Muscle of arm (tissue), 12 donors: ENCODE measurements around the gene CYS1. TPM values are rescaled to one million over a fixed set of nuclear protein-coding genes. Genes with fewer than 3 reads are reported as not detected.
"Not testable (repeated sequence)": the region's sequence is repeated elsewhere in the genome, so short reads cannot be mapped to it uniquely, and the experiment has no call there.

Experiments
- DNase-seq: peaks from one replicate; pipeline ENCODE4 v3.0.0-alpha.2; 2013
- polyA plus RNA-seq, 12 donors: library from polyadenylated mRNA; unstranded; fragments of 120-200 nt; gene quantifications; one replicate each; pipeline ENCODE4 v1.2.1, GENCODE V29; 2013; ENCODE audit not compliant: insufficient read length in 12 of 12

CYS1 gene
- polyA plus RNA-seq, 12 donors, result 3.8 to 20.2 (median 10.6) TPM; not detected in 1

DNA sequence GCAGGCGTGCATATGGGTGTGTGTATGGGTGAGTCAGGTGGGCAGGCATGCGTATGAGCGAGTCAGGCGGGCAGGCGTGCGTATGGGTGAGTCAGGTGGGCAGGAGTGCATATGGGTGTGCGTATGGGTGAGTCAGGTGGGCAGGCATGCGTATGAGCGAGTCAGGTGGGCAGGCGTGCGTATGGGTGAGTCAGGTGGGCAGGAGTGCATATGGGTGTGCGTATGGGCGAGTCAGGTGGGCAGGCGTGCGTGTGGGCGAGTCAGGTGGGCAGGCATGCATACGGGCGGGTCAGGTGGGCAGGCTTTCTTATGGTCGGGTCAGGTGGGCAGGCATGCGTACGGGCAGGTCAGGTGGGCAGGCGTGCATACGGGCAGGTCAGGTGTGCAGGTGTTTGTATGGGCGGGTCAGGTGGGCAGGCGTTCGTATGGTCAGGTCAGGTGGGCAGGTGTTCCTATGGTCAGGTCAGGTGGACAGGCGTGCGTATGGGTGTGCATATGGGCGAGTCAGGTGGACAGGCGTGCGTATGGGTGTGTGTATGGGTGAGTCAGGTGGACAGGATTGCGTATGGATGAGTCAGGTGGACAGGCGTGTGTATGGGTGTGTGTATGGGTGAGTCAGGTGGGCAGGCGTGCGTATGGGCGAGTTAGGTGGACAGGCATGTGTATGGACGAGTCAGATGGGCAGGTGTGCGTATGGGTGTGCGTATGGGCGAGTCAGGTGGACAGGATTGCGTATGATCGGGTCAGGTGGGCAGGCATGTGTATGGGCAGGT is 65.6 kb downstream of the CYS1 start:
- DNase-seq, result no peak

DNA sequence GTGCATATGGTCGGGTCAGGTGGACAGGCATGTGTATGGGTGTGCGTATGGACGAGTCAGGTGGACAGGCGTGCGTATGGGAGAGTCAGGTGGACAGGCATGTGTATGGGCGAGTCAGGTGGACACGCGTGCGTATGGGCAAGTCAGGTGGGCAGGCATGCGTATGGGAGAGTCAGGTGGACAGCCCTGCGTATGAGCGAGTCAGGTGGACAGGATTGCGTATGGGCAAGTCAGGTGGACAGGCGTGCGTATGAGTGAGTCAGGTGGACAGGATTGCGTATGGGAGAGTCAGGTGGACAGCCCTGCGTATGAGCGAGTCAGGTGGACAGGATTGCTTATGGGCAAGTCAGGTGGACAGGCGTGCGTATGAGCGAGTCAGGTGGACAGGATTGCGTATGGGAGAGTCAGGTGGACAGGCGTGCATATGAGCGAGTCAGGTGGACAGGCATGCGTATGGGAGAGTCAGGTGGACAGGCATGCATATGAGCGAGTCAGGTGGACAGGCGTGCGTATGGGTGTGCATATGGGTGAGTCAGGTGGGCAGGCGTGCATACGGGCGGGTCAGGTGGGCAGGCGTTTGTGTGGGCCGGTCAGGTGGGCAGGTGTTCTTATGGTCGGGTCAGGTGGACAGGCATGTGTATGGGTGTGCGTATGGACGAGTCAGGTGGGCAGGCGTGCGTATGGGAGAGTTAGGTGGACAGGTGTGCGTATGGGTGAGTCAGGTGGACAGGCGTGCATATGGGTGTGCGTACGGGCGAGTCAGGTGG is 66.4 kb downstream of the CYS1 start:
- not testable (repeated sequence) for DNase-seq

GRCh38 chr2:10012963-10013461 is 67.2 kb downstream of the CYS1 start:
- no peak for DNase-seq

- not testable (repeated sequence) for DNase-seq
Measured at GRCh38 chr2:10012366-10012962, 67.7 kb downstream of the CYS1 start.

- not testable (repeated sequence) for DNase-seq
Measured at GRCh38 chr2:10011606-10012325, 68.4 kb downstream of the CYS1 start.

GRCh38 chr2:10010861-10011605 is 69.2 kb downstream of the CYS1 start:
- not testable (repeated sequence) for DNase-seq

DNA sequence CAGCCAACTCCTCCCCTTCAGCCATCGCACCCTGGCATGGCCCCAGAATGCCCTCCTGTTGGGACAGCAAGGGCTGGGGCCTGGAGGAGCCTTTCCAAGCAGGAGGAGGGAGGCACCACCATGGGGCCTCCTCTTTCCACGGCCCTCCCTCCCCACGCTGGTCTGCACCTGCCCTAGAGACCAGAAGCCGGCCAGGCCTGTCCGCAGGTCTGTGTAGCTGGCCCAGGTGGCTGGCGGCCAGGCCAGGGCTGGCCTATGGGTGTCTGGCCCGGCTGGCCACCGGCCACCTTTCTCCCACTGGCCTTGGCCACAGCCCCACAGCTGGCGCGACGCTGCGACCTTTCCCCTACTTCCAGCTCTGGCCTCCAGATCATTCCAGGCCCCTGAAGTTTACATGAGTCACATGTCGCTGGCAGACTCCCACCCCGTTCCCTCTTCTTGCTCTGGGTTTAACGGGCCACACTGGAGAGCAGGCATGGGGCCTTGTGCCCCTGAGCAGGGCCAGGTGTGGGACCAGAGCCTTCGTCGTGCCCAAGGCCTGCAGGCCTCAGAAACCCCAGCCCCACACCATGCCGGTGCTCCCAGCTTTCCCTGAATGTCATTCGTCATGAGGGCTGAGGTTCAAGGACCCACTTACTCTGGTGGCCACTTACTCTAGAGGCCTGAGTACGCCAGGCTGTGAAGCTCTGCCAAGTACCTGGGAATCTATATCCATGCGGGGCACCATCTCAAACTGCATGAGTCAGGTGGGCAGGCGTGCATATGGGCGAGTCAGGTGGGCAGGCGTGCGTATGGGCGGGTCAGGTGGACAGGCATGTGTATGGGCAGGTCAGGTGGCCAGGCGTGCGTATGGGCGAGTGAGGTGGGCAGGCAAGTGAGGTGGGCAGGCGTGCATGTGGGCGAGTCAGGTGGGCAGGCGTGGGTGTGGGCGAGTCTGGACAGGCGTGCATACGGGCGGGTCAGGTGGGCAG is 70.1 kb downstream of the CYS1 start:
- peak; percentile 54 for DNase-seq

DNA sequence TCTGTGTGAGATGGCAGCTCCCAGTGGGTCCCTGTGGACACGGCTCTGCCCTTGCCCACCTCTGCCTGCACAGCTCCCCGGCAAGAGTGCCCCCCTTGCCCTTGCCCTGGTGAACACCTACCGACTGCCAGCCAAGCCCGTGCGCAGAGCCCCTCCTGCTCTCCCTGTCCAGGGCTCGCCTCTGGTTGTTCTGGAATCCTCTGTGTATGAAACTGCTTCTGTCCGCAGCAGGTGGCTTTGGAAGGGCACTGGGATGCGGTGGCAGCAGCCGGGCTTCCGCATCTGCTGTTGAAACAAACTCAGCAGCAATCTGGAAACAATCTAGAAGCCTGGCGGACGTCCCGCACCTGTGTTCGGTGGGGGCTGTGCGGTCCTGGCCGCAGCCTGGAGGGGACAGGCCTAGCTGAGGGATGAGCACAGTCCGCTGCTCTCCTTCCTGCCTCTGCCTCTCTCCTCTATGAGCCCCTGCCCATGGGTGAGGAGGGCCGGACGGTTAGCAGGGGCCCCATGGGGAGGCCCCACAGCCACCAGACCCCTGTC is 70.9 kb downstream of the CYS1 start:
- DNase-seq, result no peak

- DNase-seq, result no peak
Measured at GRCh38 chr2:10008809-10009176, 71.4 kb downstream of the CYS1 start.

DNA sequence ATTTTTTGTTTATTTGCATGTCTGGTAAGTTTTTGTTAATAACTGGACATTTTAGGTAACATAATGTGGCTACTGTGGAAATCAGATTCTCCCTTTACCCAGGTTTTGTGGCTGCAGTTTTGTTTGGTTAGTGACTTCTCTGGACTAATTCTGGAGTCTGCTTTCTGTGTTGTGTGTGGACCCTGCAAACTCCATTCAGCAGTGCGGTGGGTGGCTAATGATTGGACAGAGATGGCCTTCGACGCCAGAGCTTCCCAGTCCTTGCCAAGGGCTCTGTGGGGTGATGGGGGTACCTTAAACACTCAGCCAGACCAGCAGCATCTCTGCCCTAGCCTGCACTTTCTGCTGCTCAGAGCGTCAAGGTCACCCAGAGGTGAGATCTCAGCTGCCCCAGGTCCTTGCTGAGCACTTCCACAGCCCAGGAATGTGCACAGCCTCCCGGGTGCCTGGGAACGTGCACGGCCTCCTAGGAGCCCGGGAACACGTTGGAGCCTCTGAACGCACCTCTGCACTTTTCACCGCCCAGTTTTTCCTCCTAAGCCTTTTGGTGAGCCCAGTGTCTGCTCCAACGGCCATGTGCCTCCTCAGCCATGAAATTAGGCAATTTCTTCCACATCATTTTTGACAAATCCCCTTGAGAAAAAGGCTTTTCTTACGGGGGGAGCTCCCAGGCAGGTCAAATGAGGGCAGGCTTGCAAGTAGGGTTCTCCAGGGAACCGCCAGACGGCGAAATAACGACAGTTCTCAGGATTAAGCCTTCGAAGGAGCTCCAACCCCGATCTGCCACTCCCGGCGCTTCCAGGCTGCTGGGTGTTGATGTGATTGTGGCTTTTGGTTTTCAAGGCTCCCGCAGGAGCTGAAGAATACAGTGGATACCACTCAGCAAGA is 72.0 kb downstream of the CYS1 start:
- no peak for DNase-seq

DNA sequence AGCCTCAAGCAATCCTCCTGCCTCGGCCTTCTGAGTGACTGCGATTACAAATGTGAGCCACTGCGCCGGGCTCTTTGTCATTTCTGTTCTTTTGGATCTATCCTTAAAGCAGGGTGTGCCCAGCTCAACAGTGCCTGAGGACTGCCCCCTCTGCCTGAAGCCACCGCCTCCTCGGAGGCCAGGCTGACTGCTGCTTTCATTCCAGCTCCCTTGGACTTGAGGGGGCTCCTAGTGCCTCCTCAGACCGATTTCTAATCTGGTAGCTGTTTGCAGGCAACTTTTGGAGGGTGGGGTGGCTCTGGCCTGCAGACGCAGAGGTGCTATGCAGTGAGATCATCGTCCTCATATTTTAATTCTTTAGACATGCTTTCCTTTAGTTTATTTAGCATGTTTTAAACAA is 72.8 kb downstream of the CYS1 start:
- no peak for DNase-seq

Other genes with a start within 250 kb of the CYS1 start
- gene TAF1B, start 236.9 kb downstream of the CYS1 start, polyA plus RNA-seq, result 10 to 100 TPM in 9 of 12 donors, 1 to 10 TPM in 2, not detected in 1; 9.8 to 22.9 (median 13.4) TPM
- 10 to 100 TPM in 2 of 12 donors, 1 to 10 TPM in 4, under 1 TPM in 4, not detected in 2; 0.70 to 25.1 (median 1.4) TPM for gene GRHL1, start 128.7 kb downstream of the CYS1 start, polyA plus RNA-seq
- gene KLF11, start 36.9 kb downstream of the CYS1 start, polyA plus RNA-seq, result 10 to 100 TPM in 11 of 12 donors, not detected in 1; 23.1 to 30.8 (median 25.2) TPM
- 10 to 100 TPM in 11 of 12 donors, not detected in 1; 24.9 to 58.9 (median 39.8) TPM for gene RRM2, start 42.3 kb upstream of the CYS1 start, polyA plus RNA-seq
- 10 to 100 TPM in 11 of 12 donors, not detected in 1; 20.2 to 55.9 (median 31.9) TPM for gene HPCAL1, start 222.5 kb upstream of the CYS1 start, polyA plus RNA-seq